T1000 (cell line): ENCODE data around the gene CARMIL1.
A peak's percentile ranks its signal among the peaks of the same experiment; 100 is the strongest.

Experiments
- DNase-seq: peaks from one replicate; lab custom pipeline; 2025; ENCODE audit warnings: mixed read lengths; lab: John Stamatoyannopoulos, UW

The CARMIL1 gene

GRCh38 chr6:25477006-25477590 is 197.9 kb downstream of the CARMIL1 start:
- DNase-seq: no peak

GRCh38 chr6:25478973-25479372 is 199.8 kb downstream of the CARMIL1 start:
- DNase-seq: no peak

GRCh38 chr6:25481267-25481666 is 202.1 kb downstream of the CARMIL1 start:
- DNase-seq: no peak

GRCh38 chr6:25482996-25483395 is 203.8 kb downstream of the CARMIL1 start:
- no peak for DNase-seq

- no peak for DNase-seq
These were observed 204.8 kb downstream of the CARMIL1 start for GRCh38 chr6:25483943-25484342.

GRCh38 chr6:25484900-25485299 is 205.7 kb downstream of the CARMIL1 start:
- no peak for DNase-seq

- no peak for DNase-seq
These were observed 206.8 kb downstream of the CARMIL1 start for GRCh38 chr6:25485821-25486534.

- DNase-seq: no peak
These were observed 207.4 kb downstream of the CARMIL1 start for GRCh38 chr6:25486550-25486949.

GRCh38 chr6:25487012-25487411 is 207.8 kb downstream of the CARMIL1 start:
- DNase-seq: no peak

GRCh38 chr6:25488156-25488555 is 209.0 kb downstream of the CARMIL1 start:
- DNase-seq: no peak

- no peak for DNase-seq
These were observed 210.2 kb downstream of the CARMIL1 start for GRCh38 chr6:25489399-25489798.

- DNase-seq: peak; percentile 39
These were observed 211.0 kb downstream of the CARMIL1 start for GRCh38 chr6:25490018-25490801.

GRCh38 chr6:25492951-25493350 is 213.8 kb downstream of the CARMIL1 start:
- no peak for DNase-seq

- no peak for DNase-seq
These were observed 215.3 kb downstream of the CARMIL1 start for GRCh38 chr6:25494469-25494868.

- DNase-seq: no peak
These were observed 218.3 kb downstream of the CARMIL1 start for GRCh38 chr6:25497383-25498040.

- DNase-seq: no peak
These were observed 219.3 kb downstream of the CARMIL1 start for GRCh38 chr6:25498505-25498904.

- no peak for DNase-seq
These were observed 220.6 kb downstream of the CARMIL1 start for GRCh38 chr6:25499615-25500235.

GRCh38 chr6:25503686-25504085 is 224.5 kb downstream of the CARMIL1 start:
- no peak for DNase-seq

- DNase-seq: no peak
These were observed 225.5 kb downstream of the CARMIL1 start for GRCh38 chr6:25504661-25505060.

- no peak for DNase-seq
These were observed 226.8 kb downstream of the CARMIL1 start for GRCh38 chr6:25506020-25506419.

- no peak for DNase-seq
These were observed 228.9 kb downstream of the CARMIL1 start for GRCh38 chr6:25508051-25508450.

- DNase-seq: no peak
These were observed 232.2 kb downstream of the CARMIL1 start for GRCh38 chr6:25511376-25511775.
